Muscle layer of colon (tissue), 2 donors: Measurements from ENCODE around the gene CEBPA.
"Not testable (repeated sequence)": the region's sequence is repeated elsewhere in the genome, so short reads cannot be mapped to it uniquely, and the experiment has no call there.

Source experiments
- H3K27ac ChIP-seq: one replicate; pipeline ENCODE4 v1.7.0; 2013; ENCODE audit warnings: low read depth, mild to moderate bottlenecking, low read length, moderate library complexity
- H3K27me3 ChIP-seq, 2 donors: one replicate each; pipeline ENCODE4 v1.7.0; 2013; ENCODE audit warnings: low read length in 2 of 2, mild to moderate bottlenecking in 2 of 2; ENCODE audit not compliant: insufficient read depth in 2 of 2, control insufficient read depth in 1 of 2
- H3K36me3 ChIP-seq: one replicate; pipeline ENCODE4 v1.7.0; 2013; ENCODE audit warnings: mild to moderate bottlenecking, low read length; ENCODE audit not compliant: insufficient read depth
- H3K4me1 ChIP-seq: one replicate; pipeline ENCODE4 v1.7.0; 2013; ENCODE audit warnings: mild to moderate bottlenecking, low read length; ENCODE audit not compliant: insufficient read depth
- H3K4me3 ChIP-seq, 2 donors: one replicate each; pipeline ENCODE4 v1.7.0; 2013; ENCODE audit warnings: low read length in 2 of 2, low read depth in 1 of 2, mild to moderate bottlenecking in 1 of 2, moderate library complexity in 1 of 2
- H3K9ac ChIP-seq: one replicate; pipeline ENCODE4 v1.7.0; 2013; ENCODE audit warnings: low read length
- H3K9me3 ChIP-seq: one replicate; pipeline ENCODE4 v1.7.0; 2013; ENCODE audit warnings: mild to moderate bottlenecking, low read length
- donor health status: abdominal sarcoma.
- donor health status: Adenocarcinoma of cecum.

The CEBPA gene

DNA sequence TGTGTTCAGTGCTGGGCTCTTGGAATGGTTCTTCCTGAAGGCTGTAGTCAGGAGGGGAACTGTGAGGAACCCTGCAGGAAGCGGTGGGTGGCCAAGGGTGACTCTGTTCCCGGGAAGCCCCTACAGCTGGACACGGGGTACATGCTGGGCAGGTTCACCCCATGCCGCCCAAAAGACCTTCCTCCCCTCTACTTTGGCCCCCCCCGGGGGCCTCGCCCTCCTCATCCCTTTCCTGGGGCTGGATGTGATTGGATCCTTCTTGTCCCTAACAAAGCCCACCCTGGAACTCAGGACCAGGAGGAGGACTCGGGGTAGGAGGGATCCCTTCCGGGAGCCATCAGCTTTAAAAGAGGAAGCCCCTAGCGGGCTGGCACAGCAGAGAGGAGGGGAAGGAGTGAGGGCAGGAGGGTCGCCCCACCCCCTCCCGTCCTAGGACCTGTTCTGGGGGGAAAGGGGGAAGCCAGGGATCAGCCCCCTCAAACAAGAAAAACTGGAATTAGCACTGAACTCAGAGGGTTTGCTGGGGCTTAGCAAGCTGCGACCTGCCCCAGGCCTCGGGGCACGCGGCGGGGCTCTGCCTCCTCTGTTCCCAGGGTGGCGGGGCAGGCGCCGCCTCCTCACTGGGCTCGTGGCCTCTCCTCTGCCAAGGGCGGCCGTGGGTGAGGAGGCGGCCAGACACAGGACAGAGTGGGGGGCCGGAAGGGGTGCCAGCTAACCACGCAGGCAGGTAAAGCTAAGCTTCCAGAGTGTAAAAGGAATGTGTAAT lies 4.0 kb downstream of the CEBPA start:
- Histone ChIP-seq H3K4me3 (no peak overlapping the region), H3K9ac (no peak overlapping the region), H3K27me3 (peaks cover 0 to 5% of the 10 kb centered on the region in 2 donors), H3K27ac (no peak overlapping the region), H3K36me3 (no peaks in the 10 kb centered on the region), H3K4me1 (peaks cover 8% of the 10 kb centered on the region), H3K9me3 (no peaks in the 10 kb centered on the region)

DNA sequence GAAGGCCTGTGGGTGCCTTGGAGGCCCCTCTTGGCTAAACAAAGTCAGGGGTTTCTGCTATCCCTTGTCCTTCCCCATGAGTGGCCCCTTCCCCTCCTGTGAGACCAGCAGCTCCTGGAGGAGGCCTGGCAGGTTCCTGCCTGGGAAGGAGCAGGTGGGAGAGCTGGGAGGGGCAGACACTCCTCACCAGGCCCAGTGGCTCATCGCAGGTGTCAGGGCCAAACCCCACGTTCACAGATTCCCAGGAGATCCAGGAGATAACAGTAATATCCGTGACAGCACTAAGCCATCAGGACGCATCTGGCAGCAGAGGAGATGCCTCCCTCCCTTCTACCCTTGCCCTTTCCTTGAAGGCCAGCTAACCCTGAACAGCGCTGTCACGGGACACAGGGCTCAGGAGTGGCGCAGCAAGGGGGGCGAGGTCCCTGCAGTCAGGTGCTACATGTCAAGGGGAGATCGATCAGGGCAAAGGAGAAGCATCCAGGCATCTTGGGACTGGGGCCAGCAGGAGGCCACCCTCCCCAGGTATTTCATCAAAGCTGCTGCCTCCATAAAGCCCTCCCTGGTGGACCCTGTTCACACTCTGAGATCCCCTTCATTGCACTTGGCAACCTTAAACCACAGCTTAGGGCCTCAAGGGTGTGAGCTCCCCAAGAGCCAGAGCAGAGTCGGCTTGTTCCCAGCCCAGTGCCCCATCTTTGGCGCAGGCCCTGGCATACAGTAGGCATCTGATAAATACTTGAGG lies 4.8 kb downstream of the CEBPA start:
- Histone ChIP-seq H3K4me3 (no peak overlapping the region), H3K9me3 (no peaks in the 10 kb centered on the region), H3K4me1 (peaks cover 15% of the 10 kb centered on the region), H3K27me3 (peaks cover 0 to 4% of the 10 kb centered on the region in 2 donors), H3K36me3 (no peaks in the 10 kb centered on the region), H3K27ac (no peak overlapping the region), H3K9ac (no peak overlapping the region)

DNA sequence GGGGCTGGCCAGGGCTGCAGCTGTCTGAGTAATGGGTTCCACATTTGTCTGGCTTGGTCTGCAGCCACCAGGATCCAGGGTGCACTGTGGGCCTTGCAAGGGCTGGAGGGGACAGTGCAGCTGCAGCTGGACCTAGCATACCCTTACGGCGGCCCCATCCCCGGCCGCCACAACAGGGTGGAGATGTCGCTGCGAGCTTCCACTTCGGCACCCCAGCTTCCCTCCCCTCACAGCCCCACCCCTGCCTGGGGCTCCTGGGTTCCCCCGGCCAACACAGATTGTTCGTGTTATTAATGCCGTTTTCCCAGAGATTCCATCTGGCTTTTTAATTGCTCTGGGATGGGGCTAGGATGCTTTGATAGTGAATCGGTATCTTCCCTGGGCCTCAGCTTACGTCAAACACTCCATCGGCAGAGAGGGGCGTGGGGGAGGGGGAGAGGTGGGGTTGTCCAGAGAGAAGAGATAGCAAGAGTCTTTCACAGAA lies 5.8 kb downstream of the CEBPA start:
- no peak overlapping the region for H3K27ac ChIP-seq
- peaks cover 19% of the 10 kb centered on the region for H3K4me1 ChIP-seq
- H3K9me3 ChIP-seq, result no peaks in the 10 kb centered on the region

GRCh38 chr19:33295621-33296487 lies 6.5 kb downstream of the CEBPA start:
- no peak overlapping the region for H3K27ac ChIP-seq

More for the DNA sequence above, 5.8 kb downstream of the CEBPA start:
- Histone ChIP-seq H3K36me3 (no peaks in the 10 kb centered on the region), H3K9ac (no peak overlapping the region), H3K4me3 (no peak overlapping the region), H3K27me3 (peaks cover 0 to 4% of the 10 kb centered on the region in 2 donors)

DNA sequence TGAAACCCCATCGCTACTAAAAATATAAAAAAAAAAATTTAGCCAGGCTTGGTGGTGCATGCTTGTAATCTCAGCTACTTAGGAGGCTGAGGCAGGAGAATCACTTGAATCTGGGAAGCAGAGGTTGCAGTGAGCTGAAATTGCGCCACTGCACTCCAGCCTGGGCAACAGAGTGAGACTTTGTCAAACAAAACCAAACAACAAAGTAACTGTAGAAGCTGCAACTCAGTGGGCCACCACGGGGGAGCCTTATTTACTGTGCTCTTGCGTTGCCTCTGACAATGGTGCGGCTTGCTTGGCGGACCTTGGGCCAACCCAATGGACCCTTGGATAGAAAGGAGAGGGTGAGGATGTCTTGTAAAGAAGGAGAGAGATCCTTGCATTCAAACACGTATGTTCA lies 7.3 kb downstream of the CEBPA start:
- peaks cover 19% of the 10 kb centered on the region for H3K4me1 ChIP-seq
- H3K27ac ChIP-seq, H3K9me3 ChIP-seq, H3K36me3 ChIP-seq, H3K4me3 ChIP-seq, H3K27me3 ChIP-seq, H3K9ac ChIP-seq: not testable (repeated sequence)

More at GRCh38 chr19:33295621-33296487, 6.5 kb downstream of the CEBPA start:
- no peaks in the 10 kb centered on the region for H3K36me3 ChIP-seq
- peaks cover 0 to 4% of the 10 kb centered on the region in 2 donors for H3K27me3 ChIP-seq
- H3K4me3 ChIP-seq, result no peak overlapping the region
- peaks cover 19% of the 10 kb centered on the region for H3K4me1 ChIP-seq
- H3K9ac ChIP-seq, result no peak overlapping the region
- H3K9me3 ChIP-seq, result no peaks in the 10 kb centered on the region

DNA sequence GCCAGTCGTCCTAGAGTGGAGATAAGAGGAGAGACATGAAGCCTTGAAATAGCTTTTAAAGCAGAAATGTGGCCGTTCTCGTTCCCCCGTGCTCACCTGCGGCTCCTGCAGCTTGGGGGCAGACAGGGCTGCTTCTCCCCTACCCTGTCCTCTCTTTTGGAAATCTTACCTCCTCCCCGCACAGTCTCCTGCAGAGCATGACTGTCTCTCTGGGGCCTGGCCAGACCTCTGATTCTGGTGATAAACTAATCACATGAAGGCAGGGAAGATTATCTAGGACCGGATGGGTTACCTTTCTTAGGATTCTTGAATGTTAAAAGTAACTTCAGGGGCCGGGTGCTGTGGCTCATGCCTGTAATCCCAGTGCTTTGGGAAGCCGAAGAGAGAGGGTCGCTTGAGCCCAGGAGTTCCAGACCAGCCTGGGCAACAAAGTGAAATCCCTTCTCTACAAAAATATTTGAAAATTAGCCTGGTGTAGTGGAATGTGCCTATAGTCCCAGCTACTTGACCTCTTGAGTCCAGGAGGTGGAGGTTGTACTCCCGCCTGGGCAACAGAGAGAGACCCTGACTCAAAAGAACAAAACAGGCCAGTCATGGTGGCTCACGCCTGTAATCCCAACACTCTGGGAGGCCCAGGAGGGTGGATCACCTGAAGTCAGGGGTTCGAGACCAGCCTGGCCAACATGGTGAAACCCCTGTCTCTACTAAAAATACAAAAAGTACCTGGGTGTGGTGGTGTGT lies 8.1 kb downstream of the CEBPA start:
- Histone ChIP-seq H3K27ac (no peak overlapping the region), H3K36me3 (no peaks in the 10 kb centered on the region), H3K4me3 (no peak overlapping the region), H3K27me3 (no peaks in the 10 kb centered on the region), H3K9me3 (no peaks in the 10 kb centered on the region), H3K4me1 (peaks cover 19% of the 10 kb centered on the region), H3K9ac (no peak overlapping the region)

DNA sequence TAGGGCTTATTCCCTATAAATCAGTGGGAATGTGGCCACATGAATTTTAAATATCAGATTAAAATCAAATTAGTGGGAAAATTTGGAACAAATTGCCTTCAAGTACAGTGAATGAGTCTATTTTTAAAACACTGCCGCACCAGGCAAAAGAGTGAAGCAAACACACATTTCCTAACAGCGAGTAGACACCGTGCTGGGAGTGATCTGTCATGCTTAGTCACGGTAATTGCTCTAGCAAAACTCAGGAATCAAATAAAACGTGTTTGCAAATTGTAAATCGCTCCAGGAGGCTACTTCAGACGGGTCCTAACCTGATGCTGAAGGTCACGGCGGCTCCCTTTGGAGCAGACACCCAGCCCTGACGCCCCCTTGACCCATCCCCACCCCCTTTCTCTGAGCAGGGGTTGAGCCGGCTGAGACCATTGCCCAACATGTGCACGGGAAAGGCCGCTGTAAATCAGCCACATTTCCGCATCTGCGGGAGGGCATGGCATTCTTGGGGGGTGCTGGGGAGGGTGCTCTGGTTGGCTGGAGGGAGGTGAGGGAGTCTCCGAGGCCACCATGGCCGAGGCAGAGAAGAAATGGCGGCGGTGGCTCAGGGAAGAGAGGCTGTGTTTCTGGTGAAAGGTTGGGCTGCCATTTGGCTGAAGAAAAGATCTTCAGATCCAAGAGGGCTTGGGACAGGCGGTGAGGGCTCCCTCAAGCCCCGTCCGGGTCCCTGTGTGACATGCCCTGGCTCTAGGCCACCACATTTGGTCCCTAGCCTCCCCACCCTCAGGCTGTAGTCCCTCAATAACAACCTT lies 8.9 kb downstream of the CEBPA start:
- H3K27ac ChIP-seq, result no peak overlapping the region
- no peaks in the 10 kb centered on the region for H3K27me3 ChIP-seq
- no peak overlapping the region for H3K4me3 ChIP-seq
- H3K36me3 ChIP-seq, result no peaks in the 10 kb centered on the region
- peaks cover 19% of the 10 kb centered on the region for H3K4me1 ChIP-seq
- no peaks in the 10 kb centered on the region for H3K9me3 ChIP-seq
- H3K9ac ChIP-seq, result no peak overlapping the region

GRCh38 chr19:33292595-33293254 lies 9.6 kb downstream of the CEBPA start:
- no peak overlapping the region for H3K4me3 ChIP-seq
- no peaks in the 10 kb centered on the region for H3K36me3 ChIP-seq
- no peaks in the 10 kb centered on the region for H3K9me3 ChIP-seq
- peaks cover 19% of the 10 kb centered on the region for H3K4me1 ChIP-seq
- no peak overlapping the region for H3K27ac ChIP-seq
- H3K27me3 ChIP-seq, result no peaks in the 10 kb centered on the region
- no peak overlapping the region for H3K9ac ChIP-seq

GRCh38 chr19:33291623-33292534 lies 10.5 kb downstream of the CEBPA start:
- Histone ChIP-seq H3K4me3 (no peak overlapping the region), H3K27me3 (no peaks in the 10 kb centered on the region), H3K4me1 (peaks cover 19% of the 10 kb centered on the region), H3K27ac (no peak overlapping the region), H3K36me3 (no peaks in the 10 kb centered on the region), H3K9ac (no peak overlapping the region), H3K9me3 (no peaks in the 10 kb centered on the region)
